Activated CD4-positive, alpha-beta T cell treated with anti-CD3 and anti-CD28 coated beads, Interleukin-2, amount 10 ng/mL, durations not matched to agents 24 days and 14 days (primary cell): Measurements from ENCODE around the gene SLC35A4. TPM values are rescaled to one million over a fixed set of nuclear protein-coding genes. Genes with fewer than 3 reads are reported as not detected.

Experiments
- DNase-seq: peaks from one replicate; pipeline ENCODE4 v3.0.0; 2022
- H3K27ac Mint-ChIP-seq: one replicate; pipeline ENCODE4 v1.8.0; 2022; ENCODE audit warnings: mild to moderate bottlenecking, mixed read lengths
- H3K27me3 Mint-ChIP-seq: one replicate; pipeline ENCODE4 v1.8.0; 2022; ENCODE audit warnings: mixed read lengths
- H3K36me3 Mint-ChIP-seq: one replicate; pipeline ENCODE4 v1.8.0; 2022; ENCODE audit warnings: low read depth, mild to moderate bottlenecking, mixed read lengths
- H3K4me1 Mint-ChIP-seq: one replicate; pipeline ENCODE4 v1.8.0; 2021; ENCODE audit warnings: mixed read lengths
- H3K4me3 Mint-ChIP-seq: one replicate; pipeline ENCODE4 v1.8.0; 2022; ENCODE audit warnings: mild to moderate bottlenecking, moderate library complexity, mixed read lengths
- H3K9me3 Mint-ChIP-seq: one replicate; pipeline ENCODE4 v1.8.0; 2021; ENCODE audit warnings: mixed read lengths
- intact Hi-C: fragments of 100-400 bp; cut with micrococcal nuclease; formaldehyde crosslinking; loops from one replicate; pipeline ENCODE4 v1.15.1; 2023
- total RNA-seq: library from RNA; stranded (reverse); gene quantifications from 2 replicates; pipeline ENCODE4 v1.2.3, GENCODE V29; 2022

Gene SLC35A4
- total RNA-seq, 1 donor from 2014 or later: 105 TPM

DNA sequence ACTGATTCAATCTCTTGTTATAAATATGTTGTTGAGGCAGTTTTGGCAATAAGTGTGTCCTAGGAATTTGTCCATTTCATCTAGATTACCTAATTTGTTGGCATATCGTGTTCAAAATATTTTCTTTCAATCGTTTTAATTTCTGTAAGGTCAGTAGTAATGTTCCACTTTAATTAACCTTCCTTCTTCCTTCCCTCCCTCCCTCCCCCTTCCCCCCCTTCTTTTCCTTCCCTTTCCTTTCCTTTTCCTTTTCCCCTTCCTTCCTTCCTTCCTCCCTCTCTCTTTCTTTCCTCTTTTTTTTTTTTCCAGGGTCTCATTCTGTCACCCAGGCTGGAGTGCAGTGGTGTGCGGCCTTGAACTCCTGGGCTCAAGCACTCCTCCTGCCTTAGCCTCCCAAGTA, 41.3 kb downstream of the SLC35A4 start:
- H3K4me3 Mint-ChIP-seq: no peak overlapping the region
- intact Hi-C loops: no loop called here
- no peaks in the 10 kb centered on the region for H3K36me3 Mint-ChIP-seq
- H3K27ac Mint-ChIP-seq: no peak overlapping the region
- H3K27me3 Mint-ChIP-seq: peaks cover 7% of the 10 kb centered on the region
- no peaks in the 10 kb centered on the region for H3K4me1 Mint-ChIP-seq
- DNase-seq: no peak
- H3K9me3 Mint-ChIP-seq: no peaks in the 10 kb centered on the region

DNA sequence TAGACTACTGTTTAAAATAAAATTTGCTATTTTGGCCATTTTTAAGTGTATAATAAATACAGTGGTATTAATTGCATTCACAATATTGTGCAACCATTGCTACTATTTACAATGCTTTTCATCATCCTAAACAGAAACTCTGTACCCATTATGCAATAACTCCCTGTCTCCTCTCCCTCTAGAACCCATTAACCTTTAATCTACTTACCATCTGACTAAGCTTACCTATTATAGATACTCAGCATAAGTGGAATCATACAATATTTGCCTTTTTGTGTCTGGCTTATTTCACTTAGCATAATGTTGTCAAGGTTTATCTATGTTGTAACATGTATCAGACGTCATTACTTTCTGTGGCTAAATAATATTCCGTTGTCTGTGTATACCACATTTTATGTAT, 42.4 kb downstream of the SLC35A4 start:
- no peak overlapping the region for H3K27ac Mint-ChIP-seq
- H3K4me3 Mint-ChIP-seq: no peak overlapping the region
- peaks cover 5% of the 10 kb centered on the region for H3K27me3 Mint-ChIP-seq
- no peaks in the 10 kb centered on the region for H3K9me3 Mint-ChIP-seq
- DNase-seq: no peak
- H3K36me3 Mint-ChIP-seq: no peaks in the 10 kb centered on the region
- intact Hi-C loops: no loop called here
- H3K4me1 Mint-ChIP-seq: peaks cover 7% of the 10 kb centered on the region

DNA sequence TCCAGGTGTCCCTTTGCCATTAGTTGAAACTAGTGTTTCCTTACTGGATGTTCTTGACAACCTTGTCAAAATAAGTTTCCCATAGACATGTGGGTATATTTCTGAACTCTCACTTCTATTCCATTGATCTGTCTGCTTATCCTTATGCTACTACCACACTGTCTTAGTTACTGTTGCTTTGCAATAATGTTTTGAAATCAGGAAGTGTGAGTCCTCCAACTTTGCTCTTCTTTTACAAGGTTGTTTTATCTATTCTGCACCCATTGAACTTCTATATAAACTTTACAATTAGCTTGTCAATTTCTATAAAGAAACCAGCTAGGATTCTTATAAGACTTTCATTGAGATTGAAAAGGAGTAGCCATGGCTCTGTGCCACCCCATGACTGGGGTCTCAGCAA, 44.1 kb downstream of the SLC35A4 start:
- peaks cover 7% of the 10 kb centered on the region for H3K4me1 Mint-ChIP-seq
- H3K9me3 Mint-ChIP-seq: no peaks in the 10 kb centered on the region
- H3K27ac Mint-ChIP-seq: no peak overlapping the region
- no peak for DNase-seq
- H3K27me3 Mint-ChIP-seq: peaks cover 5% of the 10 kb centered on the region
- H3K36me3 Mint-ChIP-seq: no peaks in the 10 kb centered on the region
- intact Hi-C loops: no loop called here
- no peak overlapping the region for H3K4me3 Mint-ChIP-seq

DNA sequence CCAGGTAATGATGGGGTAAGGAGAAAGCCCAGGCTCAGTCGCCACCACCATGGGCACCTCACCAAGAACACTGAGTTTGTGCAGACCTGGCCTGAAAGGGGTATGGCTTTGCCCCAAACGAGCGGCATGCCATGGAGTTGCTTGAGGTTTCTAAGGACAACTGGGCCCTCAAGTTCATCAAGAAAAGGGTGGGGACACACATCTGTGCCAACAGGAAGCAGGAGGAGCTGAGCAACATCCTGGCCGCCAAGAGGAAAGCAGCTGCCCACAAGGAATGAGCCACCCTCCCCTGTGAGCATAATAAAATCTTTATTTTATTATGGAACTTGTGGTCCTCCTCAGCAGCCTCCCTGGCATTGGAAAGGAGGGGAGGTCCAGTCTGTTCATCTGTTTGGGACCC, 44.5 kb downstream of the SLC35A4 start:
- peaks cover 7% of the 10 kb centered on the region for H3K4me1 Mint-ChIP-seq
- no peak overlapping the region for H3K27ac Mint-ChIP-seq
- no peaks in the 10 kb centered on the region for H3K36me3 Mint-ChIP-seq
- intact Hi-C loops: no loop called here
- DNase-seq: no peak
- no peaks in the 10 kb centered on the region for H3K9me3 Mint-ChIP-seq
- peaks cover 5% of the 10 kb centered on the region for H3K27me3 Mint-ChIP-seq
- H3K4me3 Mint-ChIP-seq: no peak overlapping the region

DNA sequence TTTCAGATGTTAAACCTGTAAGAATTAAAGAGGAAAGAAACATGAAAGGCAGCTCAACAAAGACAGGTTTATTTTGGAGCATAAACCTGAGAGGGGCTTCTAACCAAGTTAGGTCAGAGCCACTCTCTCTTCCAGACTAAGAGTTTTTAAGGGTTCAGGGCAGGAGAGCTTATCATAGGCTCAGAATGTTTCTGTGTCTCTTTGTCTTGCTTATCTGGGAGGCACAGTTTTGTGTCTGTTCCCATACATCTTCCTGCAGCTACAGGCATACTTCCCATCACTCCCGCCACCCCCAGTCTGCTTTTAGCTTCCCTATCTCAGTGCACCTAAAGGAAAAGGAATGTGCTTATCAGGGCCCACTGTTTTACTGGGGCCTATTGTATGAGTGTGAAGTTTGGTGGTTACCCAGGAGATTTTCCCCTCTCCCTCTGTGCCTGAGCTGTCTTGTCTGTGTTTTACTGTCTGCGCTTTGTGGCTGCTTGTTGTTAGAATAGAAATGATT, 46.4 kb downstream of the SLC35A4 start:
- Mint-ChIP-seq H3K4me1 (peaks cover 7% of the 10 kb centered on the region), H3K4me3 (no peak overlapping the region), H3K36me3 (no peaks in the 10 kb centered on the region), H3K27ac (no peak overlapping the region), H3K27me3 (peaks cover 3% of the 10 kb centered on the region), H3K9me3 (no peaks in the 10 kb centered on the region)
- DNase-seq: no peak
- intact Hi-C loops: no loop called here

Other genes starting within 250 kb of the SLC35A4 start
- gene HBEGF, start 218.2 kb upstream of the SLC35A4 start, total RNA-seq: 21.9 and 22.5 TPM in 2 replicates
- not detected in 2 replicates for gene SLC4A9, start 204.6 kb upstream of the SLC35A4 start, total RNA-seq
- gene ANKHD1, start 163.0 kb upstream of the SLC35A4 start, total RNA-seq: 118 and 121 TPM in 2 replicates
- 13.8 and 13.9 TPM in 2 replicates for gene EIF4EBP3, start 17.2 kb upstream of the SLC35A4 start, total RNA-seq
- gene SRA1, start 7.4 kb upstream of the SLC35A4 start, total RNA-seq: 53.8 and 54.9 TPM in 2 replicates
- gene APBB3, start 230 bp upstream of the SLC35A4 start, total RNA-seq: 16.5 and 17.8 TPM in 2 replicates
- 0.31 and 0.35 TPM in 2 replicates for gene CD14, start 68.3 kb downstream of the SLC35A4 start, total RNA-seq
- gene TMCO6, start 74.6 kb downstream of the SLC35A4 start, total RNA-seq: 38.1 and 41.9 TPM in 2 replicates
- gene NDUFA2, start 82.8 kb downstream of the SLC35A4 start, total RNA-seq: 63.2 and 63.6 TPM in 2 replicates
- gene IK, start 83.0 kb downstream of the SLC35A4 start, total RNA-seq: 112 and 113 TPM in 2 replicates
- 41.6 and 42.9 TPM in 2 replicates for gene WDR55, start 100.1 kb downstream of the SLC35A4 start, total RNA-seq
- gene DND1, start 108.7 kb downstream of the SLC35A4 start, total RNA-seq: 2.8 and 3.8 TPM in 2 replicates
- gene HARS1, start 126.5 kb downstream of the SLC35A4 start, total RNA-seq: 109 and 115 TPM in 2 replicates
- gene HARS2, start 126.6 kb downstream of the SLC35A4 start, total RNA-seq: 28.0 and 29.6 TPM in 2 replicates
- 67.1 and 67.2 TPM in 2 replicates for gene ZMAT2, start 135.6 kb downstream of the SLC35A4 start, total RNA-seq
- not detected in 2 replicates for gene PCDHA1, start 221.3 kb downstream of the SLC35A4 start, total RNA-seq
- gene PCDHA2, start 230.0 kb downstream of the SLC35A4 start, total RNA-seq: not detected in 2 replicates
- not detected in 2 replicates for gene PCDHA3, start 236.2 kb downstream of the SLC35A4 start, total RNA-seq
- gene PCDHA4, start 242.2 kb downstream of the SLC35A4 start, total RNA-seq: not detected in 2 replicates